Measurements from ENCODE around the gene CNPPD1.

- TF ChIP-seq CTCF (IDR thresholded peaks at IDR 0.05) (no peak), ZFX (IDR thresholded peaks at IDR 0.05; ENCODE audit: borderline replicate concordance) (no peak)
These were observed 31.4 kb upstream of the CNPPD1 start for GRCh38 chr2:219207884-219208740.
